Esophagus squamous epithelium (tissue), 5 donors: ENCODE data around the gene USP11. TPM values are rescaled to one million over a fixed set of nuclear protein-coding genes. Genes with fewer than 3 reads are reported as not detected.

ENCODE experiments used
- DNase-seq: peaks from one replicate; lab custom pipeline; 2025; lab: John Stamatoyannopoulos, UW
- H3K27ac ChIP-seq, 4 donors: fragments of 200-600 bp; sonication (generic); one replicate each; pipeline ENCODE4 v1.5.1; 2016 to 2019; ENCODE audit warnings: mild to moderate bottlenecking in 1 of 4
- H3K27me3 ChIP-seq, 4 donors: fragments of 200-600 bp; sonication (generic); 1 replicate in 3 of 4; 2 replicates in 1 of 4; pipeline versions ENCODE4 v1.5.1 to v1.6.0; 2017 to 2021; ENCODE audit warnings: antibody characterized with exemption in 1 of 4
- H3K36me3 ChIP-seq, 3 donors: fragments of 200-600 bp; sonication (generic); one replicate each; pipeline ENCODE4 v1.5.1; 2016 to 2019
- H3K4me1 ChIP-seq, 3 donors: fragments of 200-600 bp; sonication (generic); one replicate each; pipeline ENCODE4 v1.5.1; 2017 to 2019
- H3K4me3 ChIP-seq, 4 donors: fragments of 200-600 bp; sonication (generic); 1 replicate in 3 of 4; 2 replicates in 1 of 4; pipeline ENCODE4 v1.5.1; 2016 to 2019; ENCODE audit warnings: mild to moderate bottlenecking in 2 of 4, moderate library complexity in 1 of 4
- H3K9me3 ChIP-seq, 3 donors: fragments of 200-600 bp; sonication (generic); one replicate each; pipeline ENCODE4 v1.5.1; 2016 to 2019
- CTCF ChIP-seq, 6 experiments: fragments of 450-650 bp in 4 of 6; fragments of 200-600 bp in 2 of 6; sonication (generic) in 2 of 6; IDR thresholded peaks; one replicate each; pipeline ENCODE4 v1.5.1; 2016 to 2019; ENCODE audit warnings: antibody characterized with exemption in 6 of 6, mild to moderate bottlenecking in 4 of 6, moderate library complexity in 4 of 6
- POLR2A ChIP-seq, 4 donors: fragments of 450-650 bp; IDR thresholded peaks; one replicate each; pipeline ENCODE4 v1.6.1; 2017; ENCODE audit warnings: antibody characterized with exemption in 4 of 4, mild to moderate bottlenecking in 4 of 4, moderate library complexity in 3 of 4
- WGBS, 2 donors: methylation state at CpG; one replicate each; pipeline ENCODE4 v1.1.5; 2018; 5-methylcytosine and 5-hydroxymethylcytosine counted together
- intact Hi-C: fragments of 100-400 bp; cut with DNase I; formaldehyde crosslinking; loops from one replicate; pipeline ENCODE4 v1.15.0; 2022
- total RNA-seq, 4 donors: library from RNA; depleted of rRNA; stranded (reverse); fragments of >200 nt; gene quantifications; one replicate each; pipeline ENCODE4 v1.1.0, GENCODE V29; 2016
- donor health status: DM: yes; HTN: yes; CAD: no.

USP11 gene
- total RNA-seq, 4 donors from 2014 or later, result 6.6 to 26.9 (median 21.3) TPM

GRCh38 chrX:47242321-47242720, 9.5 kb downstream of the USP11 start:
- TF ChIP-seq CTCF (IDR thresholded peaks at IDR 0.05), result no peak
- TF ChIP-seq POLR2A (IDR thresholded peaks at IDR 0.05), result no peak
- Histone ChIP-seq H3K27me3 (no peaks in the 10 kb centered on the region), H3K4me1 (no peaks in the 10 kb centered on the region), H3K9me3 (no peaks in the 10 kb centered on the region), H3K4me3 (no peak overlapping the region), H3K36me3 (peaks cover 4 to 77% (median 6%) of the 10 kb centered on the region in 3 donors), H3K27ac (no peak overlapping the region)
- intact Hi-C loops, result no loop called here
- no peak for DNase-seq
- WGBS, 2 donors, result 87% methylated on average over 10 of the region's 10 CpGs; no CpG with 5 or more reads in 1 of the 2 donors

GRCh38 chrX:47243351-47243750, 10.5 kb downstream of the USP11 start:
- Histone ChIP-seq H3K36me3 (peaks cover 4 to 82% (median 6%) of the 10 kb centered on the region in 3 donors), H3K27me3 (no peaks in the 10 kb centered on the region), H3K4me1 (no peaks in the 10 kb centered on the region), H3K27ac (no peak overlapping the region), H3K4me3 (no peak overlapping the region), H3K9me3 (no peaks in the 10 kb centered on the region)
- no peak for DNase-seq
- 83 to 95% methylated on average over 8 to 13 of the region's 14 CpGs for WGBS, 2 donors
- TF ChIP-seq POLR2A (IDR thresholded peaks at IDR 0.05), result no peak
- TF ChIP-seq CTCF (IDR thresholded peaks at IDR 0.05), result no peak
- intact Hi-C loops, result no loop called here

GRCh38 chrX:47244676-47245075, 11.9 kb downstream of the USP11 start:
- no peaks in the 10 kb centered on the region for H3K9me3 ChIP-seq
- H3K27ac ChIP-seq, result no peak overlapping the region
- no peak for TF ChIP-seq POLR2A (IDR thresholded peaks at IDR 0.05)
- no peak for TF ChIP-seq CTCF (IDR thresholded peaks at IDR 0.05)
- H3K4me1 ChIP-seq, result no peaks in the 10 kb centered on the region
- intact Hi-C loops, result no loop called here
- H3K4me3 ChIP-seq, result no peak overlapping the region
- no peaks in the 10 kb centered on the region for H3K27me3 ChIP-seq
- WGBS, 2 donors, result 90% methylated on average over 8 of the region's 16 CpGs; no CpG with 5 or more reads in 1 of the 2 donors
- no peak for DNase-seq
- peaks cover 4 to 76% (median 6%) of the 10 kb centered on the region in 3 donors for H3K36me3 ChIP-seq

- H3K4me3 ChIP-seq, result no peak overlapping the region
- no peaks in the 10 kb centered on the region for H3K27me3 ChIP-seq
- no peaks in the 10 kb centered on the region for H3K9me3 ChIP-seq
- peaks cover 3 to 71% (median 6%) of the 10 kb centered on the region in 3 donors for H3K36me3 ChIP-seq
- intact Hi-C loops, result no loop called here
- H3K27ac ChIP-seq, result no peak overlapping the region
- 91 to 100% methylated on average over 6 to 10 of the region's 10 CpGs for WGBS, 2 donors
- H3K4me1 ChIP-seq, result no peaks in the 10 kb centered on the region
- no peak for DNase-seq
- TF ChIP-seq POLR2A (IDR thresholded peaks at IDR 0.05), result no peak
- no peak for TF ChIP-seq CTCF (IDR thresholded peaks at IDR 0.05)
Measured at GRCh38 chrX:47245156-47245555, 12.3 kb downstream of the USP11 start.

- Histone ChIP-seq H3K27me3 (no peaks in the 10 kb centered on the region), H3K27ac (no peak overlapping the region), H3K36me3 (peaks cover 0 to 49% (median 6%) of the 10 kb centered on the region in 3 donors), H3K4me1 (no peaks in the 10 kb centered on the region), H3K4me3 (no peak overlapping the region), H3K9me3 (no peaks in the 10 kb centered on the region)
- TF ChIP-seq POLR2A (IDR thresholded peaks at IDR 0.05) (no peak), CTCF (IDR thresholded peaks at IDR 0.05) (no peak)
- 75 to 83% methylated on average over 4 to 22 of the region's 23 CpGs for WGBS, 2 donors
- DNase-seq, result no peak
- intact Hi-C loops, result no loop called here
Measured at GRCh38 chrX:47247206-47247998, 14.6 kb downstream of the USP11 start.
